ES-I3 (cell line): ENCODE measurements around the gene HNRNPL.
A peak's percentile ranks its signal among the peaks of the same experiment; 100 is the strongest.
"Not testable (repeated sequence)": the region's sequence is repeated elsewhere in the genome, so short reads cannot be mapped to it uniquely, and the experiment has no call there.

Experiments used
- H3K36me3 ChIP-seq: 2 replicates; pipeline ENCODE4 v1.6.1; 2013; ENCODE audit warnings: mild to moderate bottlenecking, low read length, control low read depth, moderate library complexity; ENCODE audit not compliant: insufficient read depth
- H3K4me1 ChIP-seq: 2 replicates; pipeline ENCODE4 v1.6.1; 2013; ENCODE audit warnings: mild to moderate bottlenecking, control low read depth, low read length; ENCODE audit not compliant: insufficient read depth
- H3K9ac ChIP-seq: 2 replicates; pipeline ENCODE4 v1.6.1; 2013; ENCODE audit warnings: low read depth, mild to moderate bottlenecking, low read length, moderate library complexity
- H3K9me3 ChIP-seq: 2 replicates; pipeline ENCODE4 v1.6.1; 2013; ENCODE audit warnings: mild to moderate bottlenecking, low read length, moderate library complexity; ENCODE audit not compliant: control insufficient read depth, insufficient read depth

HNRNPL gene

GRCh38 chr19:38878575-38879399 lies 29.0 kb upstream of the HNRNPL start:
- no peaks in the 10 kb centered on the region for H3K9me3 ChIP-seq
- no peaks in the 10 kb centered on the region for H3K36me3 ChIP-seq
- peaks cover 7% of the 10 kb centered on the region for H3K4me1 ChIP-seq
- peak overlapping the region; percentile 45; the same call in 1 of the 2 replicates for H3K9ac ChIP-seq

GRCh38 chr19:38877781-38878574 lies 28.2 kb upstream of the HNRNPL start, which contains the start of gene RINL:
Gene RINL, minus strand, starts transcription at chr19:38878275. Its CDS starts 1,533 bp downstream, at chr19:38876742.
- no peaks in the 10 kb centered on the region for H3K9me3 ChIP-seq
- no peaks in the 10 kb centered on the region for H3K36me3 ChIP-seq
- peak within 1 kb of the TSS; percentile 45 for H3K9ac ChIP-seq
- H3K4me1 ChIP-seq = peaks cover 7% of the 10 kb centered on the region

GRCh38 chr19:38875656-38876395 lies 26.0 kb upstream of the HNRNPL start:
- H3K4me1 ChIP-seq = peaks cover 7% of the 10 kb centered on the region
- no peaks in the 10 kb centered on the region for H3K9me3 ChIP-seq
- H3K36me3 ChIP-seq = no peaks in the 10 kb centered on the region
- H3K9ac ChIP-seq = no peak overlapping the region

- H3K9ac ChIP-seq, H3K36me3 ChIP-seq, H3K4me1 ChIP-seq, H3K9me3 ChIP-seq: not testable (repeated sequence)
Measured at GRCh38 chr19:38873400-38873799, 23.6 kb upstream of the HNRNPL start.

- H3K36me3 ChIP-seq = no peaks in the 10 kb centered on the region
- no peaks in the 10 kb centered on the region for H3K9me3 ChIP-seq
- no peaks in the 10 kb centered on the region for H3K4me1 ChIP-seq
- H3K9ac ChIP-seq = peak overlapping the region; percentile 72; the same call in 1 of the 2 replicates
Measured at GRCh38 chr19:38870612-38871011, 20.8 kb upstream of the HNRNPL start.

GRCh38 chr19:38869836-38870607 lies 20.2 kb upstream of the HNRNPL start:
- Histone ChIP-seq H3K9me3 (no peaks in the 10 kb centered on the region), H3K4me1 (no peaks in the 10 kb centered on the region; the same call in 1 of the 2 replicates), H3K9ac (peak overlapping the region; percentile 72; the same call in 1 of the 2 replicates), H3K36me3 (no peaks in the 10 kb centered on the region)

- H3K9ac ChIP-seq = peak overlapping the region; percentile 72; the same call in 1 of the 2 replicates
- H3K9me3 ChIP-seq = no peaks in the 10 kb centered on the region
- H3K36me3 ChIP-seq = no peaks in the 10 kb centered on the region
- no peaks in the 10 kb centered on the region; the same call in 1 of the 2 replicates for H3K4me1 ChIP-seq
Measured at GRCh38 chr19:38869160-38869835, 19.5 kb upstream of the HNRNPL start.

- Histone ChIP-seq H3K9me3 (no peaks in the 10 kb centered on the region), H3K9ac (no peak overlapping the region; the same call in 1 of the 2 replicates), H3K36me3 (no peaks in the 10 kb centered on the region), H3K4me1 (no peaks in the 10 kb centered on the region; the same call in 1 of the 2 replicates)
Measured at GRCh38 chr19:38868551-38868950, 18.8 kb upstream of the HNRNPL start.

- H3K4me1 ChIP-seq = no peaks in the 10 kb centered on the region; the same call in 1 of the 2 replicates
- H3K9me3 ChIP-seq = no peaks in the 10 kb centered on the region
- no peaks in the 10 kb centered on the region for H3K36me3 ChIP-seq
- no peak overlapping the region for H3K9ac ChIP-seq
Measured at GRCh38 chr19:38867171-38867780, 17.5 kb upstream of the HNRNPL start.

- no peaks in the 10 kb centered on the region for H3K36me3 ChIP-seq
- H3K9me3 ChIP-seq = no peaks in the 10 kb centered on the region
- no peak overlapping the region for H3K9ac ChIP-seq
- H3K4me1 ChIP-seq = no peaks in the 10 kb centered on the region; the same call in 1 of the 2 replicates
Measured at GRCh38 chr19:38862321-38863059, 12.7 kb upstream of the HNRNPL start.

GRCh38 chr19:38861368-38861767 lies 11.6 kb upstream of the HNRNPL start:
- Histone ChIP-seq H3K36me3 (no peaks in the 10 kb centered on the region), H3K9ac (no peak overlapping the region), H3K4me1 (no peaks in the 10 kb centered on the region; the same call in 1 of the 2 replicates), H3K9me3 (no peaks in the 10 kb centered on the region)

- not testable (repeated sequence) for H3K9ac ChIP-seq, H3K36me3 ChIP-seq, H3K4me1 ChIP-seq, H3K9me3 ChIP-seq
Measured at GRCh38 chr19:38859631-38860204, 9.9 kb upstream of the HNRNPL start.
